Lower lobe of right lung (tissue), 2 donors: ENCODE measurements around the gene CHP1. TPM values are rescaled to one million over a fixed set of nuclear protein-coding genes. Genes with fewer than 3 reads are reported as not detected.
"Not testable (repeated sequence)": the region's sequence is repeated elsewhere in the genome, so short reads cannot be mapped to it uniquely, and the experiment has no call there.

Experiments used
- ATAC-seq, 2 donors: fragments of 200-7000 bp; cut with Tn5 transposase; one replicate each; pipeline ENCODE4 v1.9.1; 2020 to 2022; ENCODE audit warnings: mild to moderate bottlenecking in 2 of 2, moderate library complexity in 2 of 2
- DNase-seq: peaks from one replicate; pipeline ENCODE4 v3.0.0-alpha.2; 2020
- H3K27ac ChIP-seq: fragments of 200-600 bp; one replicate; pipeline ENCODE4 v1.8.0; 2022
- H3K27me3 ChIP-seq: fragments of 200-600 bp; one replicate; pipeline ENCODE4 v1.8.0; 2022; ENCODE audit warnings: low read depth
- H3K36me3 ChIP-seq: fragments of 200-600 bp; one replicate; pipeline ENCODE4 v1.8.0; 2022; ENCODE audit warnings: mild to moderate bottlenecking
- H3K4me1 ChIP-seq: fragments of 200-600 bp; one replicate; pipeline ENCODE4 v1.8.0; 2022
- H3K4me3 ChIP-seq: fragments of 200-600 bp; one replicate; pipeline ENCODE4 v1.8.0; 2022; ENCODE audit warnings: mild to moderate bottlenecking
- H3K9me3 ChIP-seq: fragments of 200-600 bp; one replicate; pipeline ENCODE4 v1.8.0; 2022
- intact Hi-C: fragments of 100-400 bp; cut with DNase I; formaldehyde crosslinking; loops from one replicate; pipeline ENCODE4 v1.11.0; 2022
- total RNA-seq: library from RNA; stranded (reverse); fragmentation: NEBNext Ultra II Directional; extraction: Animal tissue kit (Norgen Biotek cat#: 25700); gene quantifications from one replicate; pipeline ENCODE4 v1.2.1, GENCODE V29; 2021
- TF ChIP-seq, protein P1 (sequence below): fragments of 200-600 bp; IDR thresholded peaks from one replicate; pipeline ENCODE4 v1.8.0; 2022; ENCODE audit warnings: antibody characterized with exemption, mild to moderate bottlenecking
- donor health status: DM: no; HTN: yes; CAD: no; lungs with severe emphysema.

The CHP1 gene
- total RNA-seq, 1 donor from 2014 or later = 159 TPM

DNA sequence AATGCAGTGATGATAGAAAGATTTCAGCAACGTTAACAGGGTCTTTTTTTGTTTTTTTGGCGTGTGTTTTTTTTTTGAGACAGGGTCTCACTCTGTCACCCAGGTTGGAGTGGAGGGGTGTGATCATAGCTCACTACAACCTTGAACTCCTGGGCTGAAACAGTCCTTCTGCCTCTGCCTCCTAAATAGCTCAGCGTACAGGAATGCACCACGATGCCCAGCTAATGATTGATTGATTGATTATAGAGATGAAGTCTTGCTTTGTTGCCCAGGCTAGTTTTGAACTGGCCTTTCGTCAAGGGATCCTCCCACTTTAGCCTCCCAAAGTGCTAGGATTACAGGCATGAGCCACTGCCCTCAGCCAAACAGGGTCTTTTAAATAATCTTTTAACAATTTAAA is 7.0 kb downstream of the CHP1 start:
- H3K4me1 ChIP-seq = peaks cover 23% of the 10 kb centered on the region
- TF ChIP-seq, protein P1, sequence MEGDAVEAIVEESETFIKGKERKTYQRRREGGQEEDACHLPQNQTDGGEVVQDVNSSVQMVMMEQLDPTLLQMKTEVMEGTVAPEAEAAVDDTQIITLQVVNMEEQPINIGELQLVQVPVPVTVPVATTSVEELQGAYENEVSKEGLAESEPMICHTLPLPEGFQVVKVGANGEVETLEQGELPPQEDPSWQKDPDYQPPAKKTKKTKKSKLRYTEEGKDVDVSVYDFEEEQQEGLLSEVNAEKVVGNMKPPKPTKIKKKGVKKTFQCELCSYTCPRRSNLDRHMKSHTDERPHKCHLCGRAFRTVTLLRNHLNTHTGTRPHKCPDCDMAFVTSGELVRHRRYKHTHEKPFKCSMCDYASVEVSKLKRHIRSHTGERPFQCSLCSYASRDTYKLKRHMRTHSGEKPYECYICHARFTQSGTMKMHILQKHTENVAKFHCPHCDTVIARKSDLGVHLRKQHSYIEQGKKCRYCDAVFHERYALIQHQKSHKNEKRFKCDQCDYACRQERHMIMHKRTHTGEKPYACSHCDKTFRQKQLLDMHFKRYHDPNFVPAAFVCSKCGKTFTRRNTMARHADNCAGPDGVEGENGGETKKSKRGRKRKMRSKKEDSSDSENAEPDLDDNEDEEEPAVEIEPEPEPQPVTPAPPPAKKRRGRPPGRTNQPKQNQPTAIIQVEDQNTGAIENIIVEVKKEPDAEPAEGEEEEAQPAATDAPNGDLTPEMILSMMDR = no peak
- DNase-seq (no peak), ATAC-seq (no peak)
- H3K27ac ChIP-seq = no peak overlapping the region
- intact Hi-C loops = no loop called here
- no peaks in the 10 kb centered on the region for H3K27me3 ChIP-seq
- no peaks in the 10 kb centered on the region for H3K9me3 ChIP-seq
- H3K4me3 ChIP-seq = no peak overlapping the region
- peaks cover 17% of the 10 kb centered on the region for H3K36me3 ChIP-seq

DNA sequence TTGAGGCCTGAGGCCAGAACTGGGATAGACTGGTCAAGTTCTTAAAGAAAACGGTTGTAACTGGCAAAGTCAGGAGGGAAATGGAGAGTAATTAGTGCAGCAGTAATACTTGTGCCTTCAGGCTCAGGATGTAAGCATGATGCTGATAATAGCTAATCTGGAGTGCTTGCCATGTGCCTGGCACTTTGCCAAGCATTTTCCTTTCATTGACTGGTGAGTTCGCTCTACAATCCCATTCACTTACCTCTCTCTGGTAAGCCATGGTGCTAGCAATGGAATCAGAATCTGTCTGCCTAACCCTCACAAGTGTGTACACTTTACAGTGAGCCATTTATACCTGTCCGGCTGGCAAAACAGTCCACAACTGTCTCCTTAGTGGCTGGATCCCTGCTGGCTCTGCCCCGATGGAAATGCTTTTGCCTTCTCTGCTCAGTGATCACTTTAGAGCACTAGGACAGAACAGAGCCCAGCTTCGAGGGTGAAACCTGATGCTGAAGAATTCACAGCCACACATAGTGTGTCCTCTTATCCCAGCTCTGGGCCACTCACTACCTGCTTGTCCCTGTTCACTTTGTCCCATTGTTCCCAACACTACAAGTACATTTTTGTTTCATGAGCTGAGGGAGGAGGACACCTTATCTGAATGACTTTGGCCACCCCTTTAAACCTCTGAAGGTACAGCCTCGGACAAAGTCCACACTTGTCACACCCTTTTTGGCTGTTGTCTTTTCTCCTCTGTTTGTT is 10.3 kb downstream of the CHP1 start:
- H3K4me1 ChIP-seq = peaks cover 9% of the 10 kb centered on the region
- DNase-seq = no peak
- intact Hi-C loops = no loop called here
- H3K4me3 ChIP-seq = no peak overlapping the region
- TF ChIP-seq, protein P1 = no peak
- H3K27me3 ChIP-seq = no peaks in the 10 kb centered on the region
- peaks cover 43% of the 10 kb centered on the region for H3K36me3 ChIP-seq
- H3K27ac ChIP-seq = no peak overlapping the region
- ATAC-seq = peak in 1 of 2 donors; percentile 71
- no peaks in the 10 kb centered on the region for H3K9me3 ChIP-seq

DNA sequence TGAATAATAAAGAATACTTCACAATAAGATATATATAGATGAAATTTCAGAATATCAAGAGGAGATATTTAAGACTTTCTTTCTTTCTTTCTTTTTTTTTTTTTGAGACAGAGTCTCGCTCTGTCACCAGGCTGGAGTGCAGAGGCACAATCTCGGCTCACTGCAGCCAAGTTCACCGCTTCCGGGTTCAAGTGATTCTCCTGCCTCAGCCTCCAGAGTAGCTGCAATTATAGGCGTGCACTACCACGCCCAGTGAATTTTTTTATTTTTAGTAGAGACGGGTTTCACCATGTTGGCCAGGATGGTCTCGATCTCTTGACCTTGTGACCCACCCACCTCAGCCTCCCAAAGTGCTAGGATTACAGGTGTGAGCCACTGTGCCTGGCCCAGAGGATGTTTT is 19.7 kb downstream of the CHP1 start:
- H3K9me3 ChIP-seq, DNase-seq, H3K27me3 ChIP-seq, ATAC-seq, H3K4me3 ChIP-seq, intact Hi-C loops: not testable (repeated sequence)
- Histone ChIP-seq H3K27ac (peak overlapping the region; percentile 22), H3K4me1 (peaks cover 11% of the 10 kb centered on the region), H3K36me3 (peaks cover 29% of the 10 kb centered on the region)

DNA sequence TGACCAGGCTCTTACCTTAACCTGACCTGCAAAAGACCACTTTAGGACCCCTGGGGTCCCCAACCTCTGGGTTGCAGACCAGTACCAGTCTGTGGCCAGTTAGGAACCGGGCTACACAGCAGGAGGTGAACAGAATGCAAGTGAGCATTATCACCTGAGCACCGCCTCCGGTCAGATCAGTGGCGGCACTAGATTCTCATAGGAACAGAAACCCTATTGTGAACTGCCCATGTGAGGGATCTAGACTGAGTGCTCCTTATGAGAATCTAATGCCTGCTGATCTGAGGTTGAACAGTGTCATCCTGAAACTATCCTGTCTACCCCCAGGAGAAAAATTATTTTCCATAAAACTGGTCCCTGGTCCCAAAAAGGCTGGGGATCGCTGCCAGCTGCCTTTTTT is 20.3 kb downstream of the CHP1 start:
- peaks cover 25% of the 10 kb centered on the region for H3K36me3 ChIP-seq
- H3K27me3 ChIP-seq = no peaks in the 10 kb centered on the region
- H3K4me3 ChIP-seq = no peak overlapping the region
- intact Hi-C loops = no loop called here
- no peaks in the 10 kb centered on the region for H3K9me3 ChIP-seq
- TF ChIP-seq, protein P1 = no peak
- H3K4me1 ChIP-seq = peaks cover 11% of the 10 kb centered on the region
- no peak overlapping the region for H3K27ac ChIP-seq
- no peak for ATAC-seq
- no peak for DNase-seq

DNA sequence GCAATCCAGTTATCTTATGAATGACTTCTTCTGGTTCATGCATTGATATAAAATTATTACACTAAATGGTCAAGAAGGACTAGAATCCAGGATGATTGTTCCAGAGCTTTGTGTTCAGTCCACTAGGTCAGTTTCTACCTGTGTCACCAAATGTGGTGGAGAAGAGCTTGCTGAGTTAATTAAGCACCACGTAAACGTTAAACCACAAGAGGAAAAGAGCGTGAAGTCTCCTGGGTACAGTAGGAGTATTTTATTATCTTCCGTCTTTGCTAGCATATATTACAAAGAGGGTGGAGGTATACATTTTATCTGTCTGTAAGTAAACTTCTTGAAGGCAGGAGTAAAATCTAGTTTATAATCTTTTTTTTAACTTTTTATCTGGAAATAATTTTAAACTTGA is 23.5 kb downstream of the CHP1 start:
- Histone ChIP-seq H3K27ac (no peak overlapping the region), H3K27me3 (no peaks in the 10 kb centered on the region), H3K4me3 (no peak overlapping the region), H3K4me1 (peaks cover 34% of the 10 kb centered on the region), H3K36me3 (peaks cover 31% of the 10 kb centered on the region), H3K9me3 (no peaks in the 10 kb centered on the region)
- DNase-seq = no peak
- intact Hi-C loops = no loop called here
- ATAC-seq = no peak
- TF ChIP-seq, protein P1 = no peak

DNA sequence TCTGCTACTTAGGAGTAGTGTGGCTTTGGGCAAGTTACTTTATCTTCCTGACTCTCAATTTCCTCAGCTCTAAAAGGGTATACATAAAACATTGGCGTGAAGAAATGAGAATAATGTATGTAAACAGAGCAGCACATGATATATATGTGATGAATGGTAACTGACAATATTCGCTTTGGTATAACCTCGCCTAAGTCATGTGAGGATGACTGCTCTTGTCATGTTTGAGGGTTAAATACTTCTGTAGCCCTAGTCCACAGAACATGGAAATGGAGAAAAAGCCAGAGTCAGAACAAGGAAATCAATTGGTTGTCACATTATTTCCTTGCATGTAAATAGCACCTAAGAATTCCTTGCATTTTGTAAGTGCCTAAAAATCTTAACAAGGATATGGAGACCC is 25.0 kb downstream of the CHP1 start:
- no peak overlapping the region for H3K4me3 ChIP-seq
- intact Hi-C loops = no loop called here
- TF ChIP-seq, protein P1 = no peak
- peak overlapping the region; percentile 54 for H3K27ac ChIP-seq
- peaks cover 31% of the 10 kb centered on the region for H3K36me3 ChIP-seq
- H3K4me1 ChIP-seq = peaks cover 31% of the 10 kb centered on the region
- no peaks in the 10 kb centered on the region for H3K27me3 ChIP-seq
- no peak for DNase-seq
- no peak for ATAC-seq
- no peaks in the 10 kb centered on the region for H3K9me3 ChIP-seq
